K562 (cell line): Measurements from ENCODE around the gene SCAP. TPM values are rescaled to one million over a fixed set of nuclear protein-coding genes. Genes with fewer than 3 reads are reported as not detected.

Experiments used
- ATAC-seq: fragments of 200-7000 bp; cut with Tn5 transposase; 3 replicates; pipeline ENCODE4 v1.9.1; 2020; ENCODE audit warnings: moderate library complexity
- BruUV-seq: library from RNA; stranded (reverse); fragments of 400-500 nt; replicated peaks from 2 replicates; lab custom pipeline; 2021; lab: Mats Ljungman, UMichigan
- CTCF ChIA-PET: fragments of 300-600 bp; formaldehyde crosslinking; extraction: SDS; loops from one replicate; lab custom pipeline; 2021; ENCODE audit warnings: low intra/inter-chr PET ratio; lab: Yijun Ruan, JAX
- POLR2A ChIA-PET: fragments of 300-600, 350-650 bp; sonication (Branson Sonifier 250); formaldehyde crosslinking; extraction: SDS; loops from one replicate; lab custom pipeline; 2021; ENCODE audit warnings: antibody characterized with exemption, inconsistent platforms; lab: Yijun Ruan, JAX
- DNase-seq, 4 experiments: peaks; one replicate each; pipeline versions ENCODE4 v3.0.0 to v3.0.0-alpha.2; 2011 to 2018; ENCODE audit warnings: low spot score in 3 of 4, mixed read lengths in 3 of 4; ENCODE audit errors: extremely low read depth in 1 of 4
- FAIRE-seq: peaks from 2 replicates; lab custom pipeline; 2011; peaks lifted over from hg19 to GRCh38; lab: Jason Lieb, UNC
- H2AFZ ChIP-seq: 2 replicates; pipeline ENCODE4 v1.6.0; 2011; ENCODE audit warnings: low read depth, low read length, control low read depth, inconsistent platforms
- H3K27ac ChIP-seq: fragments of 200-600 bp; 3 replicates; pipeline ENCODE4 v1.8.0; 2011; ENCODE audit warnings: low read depth, mild to moderate bottlenecking, control low read depth, inconsistent platforms, low read length, moderate library complexity, mixed read lengths; ENCODE audit errors: extremely low read depth
- H3K27me3 ChIP-seq, 2 experiments: fragments of 300-600 bp in 1 of 2; 2 replicates in 1 of 2; 3 replicates in 1 of 2; pipeline versions ENCODE4 v1.6.0 to v1.8.0; 2011; ENCODE audit warnings: inconsistent platforms in 2 of 2, low read length in 2 of 2, mild to moderate bottlenecking in 1 of 2, mixed read lengths in 1 of 2, moderate library complexity in 1 of 2; ENCODE audit not compliant: control insufficient read depth in 2 of 2, insufficient read depth in 2 of 2
- H3K36me3 ChIP-seq: fragments of 300-600 bp; 3 replicates; pipeline ENCODE4 v1.8.0; 2011; ENCODE audit warnings: mild to moderate bottlenecking, low read length, inconsistent platforms; ENCODE audit not compliant: control insufficient read depth, insufficient read depth
- H3K4me1 ChIP-seq, 2 experiments: fragments of 200-600 bp in 1 of 2; replicated peaks in 1 of 2; 2 replicates in 1 of 2; 3 replicates in 1 of 2; pipeline versions ENCODE4 v1.5.1 to v1.8.0; 2011; ENCODE audit warnings: inconsistent platforms in 2 of 2, low read length in 2 of 2, mild to moderate bottlenecking in 1 of 2, mixed read lengths in 1 of 2, moderate library complexity in 1 of 2; ENCODE audit not compliant: control insufficient read depth in 2 of 2, insufficient read depth in 2 of 2
- H3K4me2 ChIP-seq: 2 replicates; pipeline ENCODE4 v1.6.1; 2011; ENCODE audit warnings: low read length, control low read depth, inconsistent platforms, mixed read lengths; ENCODE audit not compliant: insufficient read depth
- H3K4me3 ChIP-seq: fragments of 200-600 bp; sonication (generic), shearing (Covaris generic); 2 replicates; pipeline ENCODE4 v1.5.1; 2016; ENCODE audit warnings: control low read depth, inconsistent platforms
- H3K79me2 ChIP-seq: fragments of 200-600 bp; 3 replicates; pipeline ENCODE4 v1.8.0; 2011; ENCODE audit warnings: low read length, inconsistent platforms; ENCODE audit not compliant: control insufficient read depth, insufficient read depth
- H3K9ac ChIP-seq, 2 experiments: 2 replicates each; pipeline versions ENCODE4 v1.6.0 to v1.6.1; 2011; ENCODE audit warnings: low read depth in 2 of 2, low read length in 2 of 2, control low read depth in 1 of 2, inconsistent platforms in 1 of 2, mild to moderate bottlenecking in 1 of 2, mixed read lengths in 1 of 2; ENCODE audit not compliant: insufficient read depth in 1 of 2
- H3K9me1 ChIP-seq: one replicate; pipeline ENCODE4 v1.6.0; 2011; ENCODE audit warnings: inconsistent platforms, mild to moderate bottlenecking, low read length, moderate library complexity; ENCODE audit not compliant: control insufficient read depth, insufficient read depth
- H3K9me3 ChIP-seq: replicated peaks from 2 replicates; pipeline ENCODE4 v1.5.1; 2011; ENCODE audit warnings: low read depth, low read length, inconsistent platforms; ENCODE audit not compliant: control insufficient read depth, insufficient read depth
- H4K20me1 ChIP-seq: replicated peaks from 2 replicates; pipeline ENCODE4 v1.6.1; 2011; ENCODE audit warnings: low read length, inconsistent platforms, mixed read lengths; ENCODE audit not compliant: control insufficient read depth, insufficient read depth
- CHD4 ChIP-seq: fragments of 200-600 bp; sonication (generic); IDR thresholded peaks from 3 replicates; pipeline ENCODE4 v1.6.1; 2012; ENCODE audit warnings: low read depth, mild to moderate bottlenecking, mixed read lengths, low read length, inconsistent platforms; ENCODE audit not compliant: insufficient read depth, insufficient replicate concordance, poor library complexity, severe bottlenecking
- DNMT1 ChIP-seq: fragments of 450-650 bp; IDR thresholded peaks from 2 replicates; pipeline ENCODE4 v1.6.1; 2016; ENCODE audit warnings: antibody characterized with exemption, mild to moderate bottlenecking
- ELF4 ChIP-seq: fragments of 450-650 bp; formaldehyde crosslinking; IDR thresholded peaks from 2 replicates; pipeline ENCODE4 v1.4.0; 2022; ENCODE audit warnings: missing genetic modification characterization
- GTF2F1 ChIP-seq: IDR thresholded peaks from 2 replicates; pipeline ENCODE4 v1.6.1; 2011; ENCODE audit warnings: low read depth, low read length, improper control_type of control experiment
- KHSRP ChIP-seq: fragments of 450-650 bp; IDR thresholded peaks from 2 replicates; pipeline ENCODE4 v1.6.1; 2017
- KLF6 ChIP-seq: fragments of 250-450 bp; sonication (Bioruptor Pico); IDR thresholded peaks from 2 replicates; pipeline ENCODE4 v1.4.0; 2020; ENCODE audit warnings: mild to moderate bottlenecking, moderate library complexity, borderline replicate concordance
- PHF20 ChIP-seq: fragments of 450-650 bp; IDR thresholded peaks from 2 replicates; pipeline ENCODE4 v1.6.1; 2018; ENCODE audit not compliant: partially characterized antibody
- PHF8 ChIP-seq: fragments of 200-600 bp; sonication (generic); IDR thresholded peaks from 2 replicates; pipeline ENCODE4 v1.6.1; 2012; ENCODE audit warnings: mixed run types, mild to moderate bottlenecking, inconsistent platforms, low read length, moderate library complexity, borderline replicate concordance
- POLR2AphosphoS2 ChIP-seq: IDR thresholded peaks from 2 replicates; pipeline ENCODE4 v1.6.1; 2012; ENCODE audit warnings: low read length, improper control_type of control experiment
- PRMT5 ChIP-seq: sonication (generic); formaldehyde crosslinking; IDR thresholded peaks from 2 replicates; pipeline ENCODE4 v1.5.0; 2020; ENCODE audit warnings: missing genetic modification reagents
- ZBTB17 ChIP-seq: fragments of 450-650 bp; formaldehyde crosslinking; IDR thresholded peaks from 2 replicates; pipeline ENCODE4 v1.4.0; 2020; ENCODE audit warnings: mild to moderate bottlenecking
- ZNF354B ChIP-seq: fragments of 250-450 bp; sonication (Bioruptor Pico); IDR thresholded peaks from 2 replicates; pipeline ENCODE4 v1.4.0; 2020
- ZNF644 ChIP-seq: fragments of 200-800 bp; sonication (Bioruptor generic); IDR thresholded peaks from 2 replicates; pipeline ENCODE4 v1.6.1; 2016; ENCODE audit warnings: low read depth, missing genetic modification characterization, missing compliant biosample characterization
- WGBS: fragments of 100-300 bp; shearing (Covaris generic); methylation state at CpG from one replicate; pipeline ENCODE4 v1.1.6; 2016; ENCODE audit warnings: low coverage, mixed read lengths; ENCODE audit not compliant: insufficient coverage; ENCODE audit errors: missing lambda C conversion rate; 5-methylcytosine and 5-hydroxymethylcytosine counted together
- in situ Hi-C: fragments of 300-500 bp; cut with MboI; formaldehyde crosslinking; loops from 4 replicates; pipeline ENCODE4 v1.15.0; 2018; ENCODE audit warnings: inconsistent platforms, mixed read lengths
- intact Hi-C: fragments of 100-400 bp; cut with micrococcal nuclease; formaldehyde crosslinking; loops from 2 replicates; pipeline ENCODE4 v1.14.2; 2022
- polyA plus RNA-seq, 8 experiments: library from polyadenylated mRNA; depleted of rRNA in 4 of 8; stranded (reverse) in 5 of 8; unstranded in 3 of 8; fragments of >200 nt; fragmentation: Nextera tagmentation in 2 of 8; fragmentation: Illumina TruSeq in 1 of 8; extraction: Ambion mirVana in 2 of 8; extraction: Trizol in 1 of 8; gene quantifications; 2 replicates each; pipeline versions ENCODE4 v1.2.1 to v1.2.3, GENCODE V29; 2011 to 2014; ENCODE audit warnings: inconsistent platforms in 1 of 8, missing spikeins in 1 of 8
- total RNA-seq, 7 experiments: library from RNA; depleted of rRNA in 6 of 7; stranded (reverse); fragments of >200 nt in 6 of 7; fragmentation: Illumina TruSeq in 2 of 7; extraction: Trizol in 2 of 7; gene quantifications; 2 replicates each; pipeline versions ENCODE4 v1.2.1 to v1.2.3, GENCODE V29; 2011 to 2021; ENCODE audit warnings: low replicate concordance in 1 of 7
- TF ChIP-seq, protein P1 (sequence below): sonication (generic); formaldehyde crosslinking; IDR thresholded peaks from 2 replicates; pipeline ENCODE4 v1.8.1; 2023; ENCODE audit warnings: mild to moderate bottlenecking, missing genetic modification reagents
- TF ChIP-seq, protein P2 (sequence below), 2 experiments: fragments of 450-650 bp; IDR thresholded peaks; 2 replicates each; pipeline ENCODE4 v1.6.1; 2018; ENCODE audit warnings: mild to moderate bottlenecking in 2 of 2, low read depth in 1 of 2; ENCODE audit not compliant: partially characterized antibody in 2 of 2
- TF ChIP-seq, protein P3 (sequence below): fragments of 250-450 bp; sonication (Bioruptor Pico); IDR thresholded peaks from 2 replicates; pipeline ENCODE4 v1.5.0; 2021

SCAP gene
- total and polyA plus RNA-seq, 9 of the 15 experiments (the other 6 are each of a cell fraction or from before 2014, with no cell fraction given) = 2.6 to 104 (median 37.8) TPM

DNA sequence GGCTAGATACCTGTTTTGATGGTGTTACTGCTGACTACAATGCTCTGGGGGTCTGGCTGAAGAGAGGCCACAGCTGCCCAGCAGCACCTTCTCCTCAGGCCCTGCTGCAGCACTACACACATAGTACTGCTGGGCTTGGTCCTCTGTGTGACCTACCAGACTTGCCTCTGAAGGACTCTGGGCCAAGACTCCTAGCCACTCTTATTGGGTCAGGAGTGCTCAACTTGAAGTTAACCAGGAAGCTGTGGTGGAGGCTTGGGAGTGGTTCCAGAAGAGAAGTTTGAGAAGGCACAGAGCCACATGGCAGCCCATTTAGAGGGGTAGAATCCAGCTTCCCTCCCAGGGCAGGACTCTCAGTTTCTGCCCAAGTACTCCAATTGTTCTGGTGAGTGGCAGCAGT is 21.2 kb upstream of the SCAP start (continued):
- TF ChIP-seq CHD4 = no peak
- no peak for TF ChIP-seq KLF6 (CRISPR knock-in tag)
- no peak for TF ChIP-seq ELF4
- no peak for TF ChIP-seq DNMT1
- no peak for TF ChIP-seq PHF20
- no peak for TF ChIP-seq PHF8
- TF ChIP-seq, protein P1, sequence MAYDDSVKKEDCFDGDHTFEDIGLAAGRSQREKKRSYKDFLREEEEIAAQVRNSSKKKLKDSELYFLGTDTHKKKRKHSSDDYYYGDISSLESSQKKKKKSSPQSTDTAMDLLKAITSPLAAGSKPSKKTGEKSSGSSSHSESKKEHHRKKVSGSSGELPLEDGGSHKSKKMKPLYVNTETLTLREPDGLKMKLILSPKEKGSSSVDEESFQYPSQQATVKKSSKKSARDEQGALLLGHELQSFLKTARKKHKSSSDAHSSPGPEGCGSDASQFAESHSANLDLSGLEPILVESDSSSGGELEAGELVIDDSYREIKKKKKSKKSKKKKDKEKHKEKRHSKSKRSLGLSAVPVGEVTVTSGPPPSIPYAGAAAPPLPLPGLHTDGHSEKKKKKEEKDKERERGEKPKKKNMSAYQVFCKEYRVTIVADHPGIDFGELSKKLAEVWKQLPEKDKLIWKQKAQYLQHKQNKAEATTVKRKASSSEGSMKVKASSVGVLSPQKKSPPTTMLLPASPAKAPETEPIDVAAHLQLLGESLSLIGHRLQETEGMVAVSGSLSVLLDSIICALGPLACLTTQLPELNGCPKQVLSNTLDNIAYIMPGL (CRISPR knock-in tag) = no peak

DNA sequence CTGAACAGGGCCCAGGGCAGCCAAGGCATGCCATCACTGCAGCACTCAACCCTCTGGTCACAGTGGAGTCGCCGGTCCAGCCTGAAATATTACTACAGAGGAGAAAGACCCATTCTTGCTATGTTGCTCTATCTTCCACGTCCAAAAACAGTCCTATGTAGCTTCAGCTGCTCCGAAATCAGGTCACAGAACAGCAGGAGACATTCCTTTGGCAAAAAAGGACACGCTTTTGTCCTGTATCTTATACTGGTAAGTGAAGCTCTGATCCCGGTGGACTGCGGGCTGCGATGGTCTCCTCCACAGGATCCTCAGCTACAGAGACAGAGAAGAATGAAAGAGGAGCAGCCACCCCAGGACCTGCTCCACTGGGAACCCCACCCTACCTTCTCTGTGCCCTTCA is 20.1 kb upstream of the SCAP start:
- no peak for FAIRE-seq
- DNase-seq = no peak
- POLR2A ChIA-PET = interaction anchor here (0.6 to 1.7 kb wide), 6 partner anchors 8 to 115 kb away, joined by 3 to 7 read pairs (median 4); partner anchors contain the start of gene PTPN23
- TF ChIP-seq, protein P2, sequence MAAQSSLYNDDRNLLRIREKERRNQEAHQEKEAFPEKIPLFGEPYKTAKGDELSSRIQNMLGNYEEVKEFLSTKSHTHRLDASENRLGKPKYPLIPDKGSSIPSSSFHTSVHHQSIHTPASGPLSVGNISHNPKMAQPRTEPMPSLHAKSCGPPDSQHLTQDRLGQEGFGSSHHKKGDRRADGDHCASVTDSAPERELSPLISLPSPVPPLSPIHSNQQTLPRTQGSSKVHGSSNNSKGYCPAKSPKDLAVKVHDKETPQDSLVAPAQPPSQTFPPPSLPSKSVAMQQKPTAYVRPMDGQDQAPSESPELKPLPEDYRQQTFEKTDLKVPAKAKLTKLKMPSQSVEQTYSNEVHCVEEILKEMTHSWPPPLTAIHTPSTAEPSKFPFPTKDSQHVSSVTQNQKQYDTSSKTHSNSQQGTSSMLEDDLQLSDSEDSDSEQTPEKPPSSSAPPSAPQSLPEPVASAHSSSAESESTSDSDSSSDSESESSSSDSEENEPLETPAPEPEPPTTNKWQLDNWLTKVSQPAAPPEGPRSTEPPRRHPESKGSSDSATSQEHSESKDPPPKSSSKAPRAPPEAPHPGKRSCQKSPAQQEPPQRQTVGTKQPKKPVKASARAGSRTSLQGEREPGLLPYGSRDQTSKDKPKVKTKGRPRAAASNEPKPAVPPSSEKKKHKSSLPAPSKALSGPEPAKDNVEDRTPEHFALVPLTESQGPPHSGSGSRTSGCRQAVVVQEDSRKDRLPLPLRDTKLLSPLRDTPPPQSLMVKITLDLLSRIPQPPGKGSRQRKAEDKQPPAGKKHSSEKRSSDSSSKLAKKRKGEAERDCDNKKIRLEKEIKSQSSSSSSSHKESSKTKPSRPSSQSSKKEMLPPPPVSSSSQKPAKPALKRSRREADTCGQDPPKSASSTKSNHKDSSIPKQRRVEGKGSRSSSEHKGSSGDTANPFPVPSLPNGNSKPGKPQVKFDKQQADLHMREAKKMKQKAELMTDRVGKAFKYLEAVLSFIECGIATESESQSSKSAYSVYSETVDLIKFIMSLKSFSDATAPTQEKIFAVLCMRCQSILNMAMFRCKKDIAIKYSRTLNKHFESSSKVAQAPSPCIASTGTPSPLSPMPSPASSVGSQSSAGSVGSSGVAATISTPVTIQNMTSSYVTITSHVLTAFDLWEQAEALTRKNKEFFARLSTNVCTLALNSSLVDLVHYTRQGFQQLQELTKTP (IDR thresholded peaks at IDR 0.05; ENCODE audit: low read depth in 1 of 2, partially characterized antibody in 2 of 2) = no peak
- TF ChIP-seq ZBTB17 (CRISPR knock-in tag) (no peak), GTF2F1 (no peak), PRMT5 (CRISPR knock-in tag) (no peak), POLR2AphosphoS2 (no peak), KHSRP (no peak), ZNF644 (no peak), ZNF354B (CRISPR knock-in tag) (no peak)
- TF ChIP-seq, protein P3, sequence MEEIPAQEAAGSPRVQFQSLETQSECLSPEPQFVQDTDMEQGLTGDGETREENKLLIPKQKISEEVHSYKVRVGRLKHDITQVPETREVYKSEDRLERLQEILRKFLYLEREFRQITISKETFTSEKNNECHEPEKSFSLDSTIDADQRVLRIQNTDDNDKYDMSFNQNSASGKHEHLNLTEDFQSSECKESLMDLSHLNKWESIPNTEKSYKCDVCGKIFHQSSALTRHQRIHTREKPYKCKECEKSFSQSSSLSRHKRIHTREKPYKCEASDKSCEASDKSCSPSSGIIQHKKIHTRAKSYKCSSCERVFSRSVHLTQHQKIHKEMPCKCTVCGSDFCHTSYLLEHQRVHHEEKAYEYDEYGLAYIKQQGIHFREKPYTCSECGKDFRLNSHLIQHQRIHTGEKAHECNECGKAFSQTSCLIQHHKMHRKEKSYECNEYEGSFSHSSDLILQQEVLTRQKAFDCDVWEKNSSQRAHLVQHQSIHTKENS (CRISPR knock-in tag) = no peak

More for the DNA sequence above, 20.1 kb upstream of the SCAP start:
- no peak overlapping the region for H3K4me3 ChIP-seq
- 0 out of 4 replicates have a peak overlapping the region, but pooled peaks of 1 of the 2 experiments have one; percentile 30 for H3K9ac ChIP-seq
- H4K20me1 ChIP-seq = no peaks in the 10 kb centered on the region
- CTCF ChIA-PET = no interaction called here
- no peaks in the 10 kb centered on the region for H3K27me3 ChIP-seq
- intact Hi-C loops = no loop called here
- no peak overlapping the region for H2AFZ ChIP-seq
- no peak overlapping the region for H3K4me2 ChIP-seq
- BruUV-seq = no TSS peak
- peaks cover 2% of the 10 kb centered on the region; the same call in 1 of the 3 replicates for H3K79me2 ChIP-seq
- H3K27ac ChIP-seq = no peak overlapping the region
- no peaks in the 10 kb centered on the region for H3K9me1 ChIP-seq
- ATAC-seq = no peak
- in situ Hi-C loops = no loop called here
- H3K9me3 ChIP-seq = no peaks in the 10 kb centered on the region
- 94% methylated on average over 8 of the region's 8 CpGs for WGBS
- peaks cover 2 to 3% of the 10 kb centered on the region in 2 experiments; a peak in 3 of 5 replicates for H3K4me1 ChIP-seq
- peaks cover 71% of the 10 kb centered on the region for H3K36me3 ChIP-seq
